Neural cell (in vitro differentiated cells): Measurements from ENCODE around the gene GMPR2. TPM values are rescaled to one million over a fixed set of nuclear protein-coding genes. Genes with fewer than 3 reads are reported as not detected.

Experiments used
- H2AFZ ChIP-seq: fragments of 200-600, 300-800 bp; sonication (generic), shearing (Covaris generic); 2 replicates; pipeline ENCODE4 v1.6.0; 2014; ENCODE audit warnings: low read depth, mild to moderate bottlenecking, antibody characterized with exemption, low read length, moderate library complexity
- H3F3A ChIP-seq: fragments of 200-600 bp; shearing (Covaris generic); 2 replicates; pipeline ENCODE4 v1.6.1; 2016; ENCODE audit warnings: mild to moderate bottlenecking, moderate library complexity, mixed read lengths, antibody characterized with exemption, low read length; ENCODE audit not compliant: insufficient read depth, poor library complexity, severe bottlenecking
- H3K27ac ChIP-seq: fragments of 200-600, 300-800 bp; sonication (generic), shearing (Covaris generic); 2 replicates; pipeline ENCODE4 v1.5.1; 2014; ENCODE audit warnings: mild to moderate bottlenecking, low read length, moderate library complexity
- H3K27me3 ChIP-seq: fragments of 300-800, 200-600 bp; sonication (generic), shearing (Covaris generic); 2 replicates; pipeline ENCODE4 v1.6.0; 2014; ENCODE audit warnings: mild to moderate bottlenecking, low read depth, low read length, moderate library complexity; ENCODE audit not compliant: insufficient read depth
- H3K36me3 ChIP-seq: fragments of 300-800, 200-600 bp; sonication (generic), shearing (Covaris generic); 2 replicates; pipeline ENCODE4 v1.5.1; 2014; ENCODE audit warnings: mild to moderate bottlenecking, antibody characterized with exemption, low read length, moderate library complexity; ENCODE audit not compliant: insufficient read depth
- H3K4me2 ChIP-seq: fragments of 300-800, 200-600 bp; sonication (generic), shearing (Covaris generic); 2 replicates; pipeline ENCODE4 v1.6.0; 2014; ENCODE audit warnings: mild to moderate bottlenecking, low read length
- H3K4me3 ChIP-seq: fragments of 300-800, 200-600 bp; sonication (generic), shearing (Covaris generic); 2 replicates; pipeline ENCODE4 v1.5.1; 2014; ENCODE audit warnings: mild to moderate bottlenecking, low read length, moderate library complexity
- H3K79me2 ChIP-seq: fragments of 200-600 bp; shearing (Covaris generic); replicated peaks from 2 replicates; pipeline ENCODE4 v1.6.0; 2014; ENCODE audit warnings: mild to moderate bottlenecking, low read length, moderate library complexity; ENCODE audit not compliant: insufficient read depth
- H3K9ac ChIP-seq: fragments of 300-800, 200-600 bp; sonication (generic), shearing (Covaris generic); 2 replicates; pipeline ENCODE4 v1.6.1; 2016; ENCODE audit warnings: mild to moderate bottlenecking, low read length, mixed read lengths
- H3K9me2 ChIP-seq: fragments of 200-600 bp; shearing (Covaris generic); 2 replicates; pipeline ENCODE4 v1.6.1; 2016; ENCODE audit warnings: mild to moderate bottlenecking, low read length, mixed read lengths; ENCODE audit not compliant: insufficient read depth
- H3K9me3 ChIP-seq: fragments of 200-600, 300-800 bp; sonication (generic), shearing (Covaris generic); 2 replicates; pipeline ENCODE4 v1.6.1; 2016; ENCODE audit warnings: mild to moderate bottlenecking, mixed run types, low read length, moderate library complexity, mixed read lengths
- H4K20me1 ChIP-seq: fragments of 200-600 bp; shearing (Covaris generic); 2 replicates; pipeline ENCODE4 v1.6.1; 2016; ENCODE audit warnings: mild to moderate bottlenecking, mixed run types; ENCODE audit not compliant: insufficient read depth
- EP300 ChIP-seq: fragments of 450-650 bp; conservative IDR thresholded peaks from 2 replicates; pipeline ENCODE4 v1.6.1; 2014; ENCODE audit warnings: antibody characterized with exemption, mild to moderate bottlenecking, moderate library complexity; ENCODE audit not compliant: poor library complexity, severe bottlenecking
- EZH2 ChIP-seq: fragments of 200-600, 300-800 bp; shearing (Covaris generic), sonication (generic); IDR thresholded peaks from 2 replicates; pipeline ENCODE4 v1.6.1; 2014; ENCODE audit warnings: antibody characterized with exemption, low read length, borderline replicate concordance, mild to moderate bottlenecking; ENCODE audit not compliant: insufficient read depth, poor library complexity, severe bottlenecking
- MXI1 ChIP-seq: fragments of 450-650 bp; conservative IDR thresholded peaks from 2 replicates; pipeline ENCODE4 v1.6.1; 2014; ENCODE audit warnings: antibody characterized with exemption, mild to moderate bottlenecking; ENCODE audit not compliant: poor library complexity, severe bottlenecking
- POLR2AphosphoS5 ChIP-seq: IDR thresholded peaks from 2 replicates; pipeline ENCODE4 v1.6.1; 2012
- RAD21 ChIP-seq: fragments of 450-650 bp; conservative IDR thresholded peaks from 2 replicates; pipeline ENCODE4 v1.6.1; 2014; ENCODE audit warnings: antibody characterized with exemption, mild to moderate bottlenecking, moderate library complexity
- SMC3 ChIP-seq: fragments of 450-650 bp; conservative IDR thresholded peaks from 2 replicates; pipeline ENCODE4 v1.6.1; 2014; ENCODE audit warnings: antibody characterized with exemption, mild to moderate bottlenecking, moderate library complexity; ENCODE audit not compliant: poor library complexity
- TAF1 ChIP-seq: IDR thresholded peaks from 2 replicates; pipeline ENCODE4 v1.6.1; 2012; ENCODE audit warnings: low read depth
- polyA plus RNA-seq: library from polyadenylated mRNA; depleted of rRNA; stranded (reverse); fragments of >200 nt; gene quantifications from 2 replicates; pipeline ENCODE4 v1.2.3, GENCODE V29; 2014
- TF ChIP-seq, protein P1 (sequence below): fragments of 450-650 bp; IDR thresholded peaks from 2 replicates; pipeline ENCODE4 v1.5.1; 2014; ENCODE audit warnings: antibody characterized with exemption, mild to moderate bottlenecking, moderate library complexity; ENCODE audit not compliant: poor library complexity, severe bottlenecking
- TF ChIP-seq, protein P2 (sequence below): IDR thresholded peaks from 2 replicates; pipeline ENCODE4 v1.6.1; 2012; ENCODE audit warnings: borderline replicate concordance

Gene GMPR2
- polyA plus RNA-seq, 1 donor from 2014 or later: 132 TPM

DNA sequence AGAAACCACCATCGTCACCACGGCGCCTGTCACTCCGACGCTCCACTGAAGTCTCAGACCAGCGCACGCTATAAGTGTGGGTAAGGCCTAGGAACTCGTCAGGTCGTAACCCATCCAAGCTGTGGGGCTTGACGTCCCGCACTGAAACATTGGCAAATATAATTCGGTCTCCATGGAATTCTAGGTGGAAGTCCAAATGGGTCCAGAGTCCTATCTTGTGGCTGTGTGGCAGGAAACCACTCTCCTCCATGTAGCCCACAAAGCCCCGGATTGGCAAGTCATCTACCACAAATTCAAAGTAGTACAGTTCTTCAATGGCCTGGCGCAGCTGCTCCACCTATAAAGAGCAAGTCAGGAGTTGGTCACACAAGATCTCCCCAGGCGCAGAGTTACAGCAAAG lies 39.8 kb upstream of the GMPR2 start:
- Histone ChIP-seq H3K79me2 (peaks cover 3% of the 10 kb centered on the region), H3K27me3 (no peaks in the 10 kb centered on the region)

DNA sequence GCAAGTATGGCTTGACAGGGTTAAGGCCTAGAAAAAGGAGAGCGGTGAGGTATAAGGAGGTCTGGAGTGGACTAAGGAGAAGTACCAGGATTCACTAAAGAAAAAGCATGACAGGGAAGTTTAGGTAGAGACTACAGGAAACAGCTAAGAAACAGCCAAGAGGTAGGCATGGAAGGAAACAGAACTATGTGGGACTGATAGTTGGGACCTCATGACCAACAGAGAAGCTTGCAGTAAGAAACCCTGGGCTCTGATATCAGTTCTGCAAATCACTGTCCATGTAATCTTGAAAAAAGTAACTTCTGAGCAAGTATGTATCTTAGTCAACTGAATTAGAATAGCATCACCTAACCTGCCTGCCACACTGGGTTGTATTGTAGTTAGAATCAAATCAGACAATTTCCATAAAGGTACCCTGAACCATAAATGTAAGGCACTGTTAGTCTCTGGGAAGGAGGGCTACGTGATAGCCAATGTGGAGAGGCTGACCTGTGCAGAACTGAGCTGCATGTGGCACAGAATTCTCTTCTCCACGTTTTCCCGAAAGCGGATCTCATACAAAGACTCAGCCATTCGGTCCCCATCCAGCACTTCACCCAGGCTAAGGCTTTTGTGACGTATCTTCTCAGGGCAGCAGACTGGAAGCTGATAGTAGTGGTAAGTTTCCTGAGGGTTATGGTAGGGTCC lies 38.4 kb upstream of the GMPR2 start:
- Histone ChIP-seq H3K9ac (peak overlapping the region; percentile 93), H3K4me3 (peak overlapping the region; percentile 92), H3K27ac (peak overlapping the region; percentile 92), H3K27me3 (no peaks in the 10 kb centered on the region), H2AFZ (peak overlapping the region; percentile 73), H3K79me2 (peaks cover 3% of the 10 kb centered on the region), H4K20me1 (no peaks in the 10 kb centered on the region), H3F3A (no peaks in the 10 kb centered on the region), H3K4me2 (peak overlapping the region; percentile 76), H3K9me3 (no peaks in the 10 kb centered on the region), H3K36me3 (no peaks in the 10 kb centered on the region), H3K9me2 (no peaks in the 10 kb centered on the region)
- TF ChIP-seq MXI1 (no peak), RAD21 (no peak), EZH2 (no peak), EP300 (no peak), TAF1 (no peak), SMC3 (no peak), POLR2AphosphoS5 (no peak)
- TF ChIP-seq, protein P1, sequence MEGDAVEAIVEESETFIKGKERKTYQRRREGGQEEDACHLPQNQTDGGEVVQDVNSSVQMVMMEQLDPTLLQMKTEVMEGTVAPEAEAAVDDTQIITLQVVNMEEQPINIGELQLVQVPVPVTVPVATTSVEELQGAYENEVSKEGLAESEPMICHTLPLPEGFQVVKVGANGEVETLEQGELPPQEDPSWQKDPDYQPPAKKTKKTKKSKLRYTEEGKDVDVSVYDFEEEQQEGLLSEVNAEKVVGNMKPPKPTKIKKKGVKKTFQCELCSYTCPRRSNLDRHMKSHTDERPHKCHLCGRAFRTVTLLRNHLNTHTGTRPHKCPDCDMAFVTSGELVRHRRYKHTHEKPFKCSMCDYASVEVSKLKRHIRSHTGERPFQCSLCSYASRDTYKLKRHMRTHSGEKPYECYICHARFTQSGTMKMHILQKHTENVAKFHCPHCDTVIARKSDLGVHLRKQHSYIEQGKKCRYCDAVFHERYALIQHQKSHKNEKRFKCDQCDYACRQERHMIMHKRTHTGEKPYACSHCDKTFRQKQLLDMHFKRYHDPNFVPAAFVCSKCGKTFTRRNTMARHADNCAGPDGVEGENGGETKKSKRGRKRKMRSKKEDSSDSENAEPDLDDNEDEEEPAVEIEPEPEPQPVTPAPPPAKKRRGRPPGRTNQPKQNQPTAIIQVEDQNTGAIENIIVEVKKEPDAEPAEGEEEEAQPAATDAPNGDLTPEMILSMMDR: no peak

More for the DNA sequence above, 39.8 kb upstream of the GMPR2 start:
- Histone ChIP-seq H3F3A (no peaks in the 10 kb centered on the region), H4K20me1 (peaks cover 3% of the 10 kb centered on the region), H3K4me2 (no peak overlapping the region), H3K4me3 (no peak overlapping the region), H3K9me2 (no peaks in the 10 kb centered on the region), H3K9ac (no peak overlapping the region), H3K27ac (no peak overlapping the region), H2AFZ (no peak overlapping the region), H3K9me3 (no peaks in the 10 kb centered on the region), H3K36me3 (no peaks in the 10 kb centered on the region)
- TF ChIP-seq POLR2AphosphoS5: no peak
- TF ChIP-seq EZH2: no peak
- TF ChIP-seq MXI1: no peak
- TF ChIP-seq RAD21: no peak
- TF ChIP-seq, protein P1: no peak
- TF ChIP-seq TAF1: no peak
- TF ChIP-seq EP300: no peak
- TF ChIP-seq SMC3: no peak
- TF ChIP-seq, protein P2, sequence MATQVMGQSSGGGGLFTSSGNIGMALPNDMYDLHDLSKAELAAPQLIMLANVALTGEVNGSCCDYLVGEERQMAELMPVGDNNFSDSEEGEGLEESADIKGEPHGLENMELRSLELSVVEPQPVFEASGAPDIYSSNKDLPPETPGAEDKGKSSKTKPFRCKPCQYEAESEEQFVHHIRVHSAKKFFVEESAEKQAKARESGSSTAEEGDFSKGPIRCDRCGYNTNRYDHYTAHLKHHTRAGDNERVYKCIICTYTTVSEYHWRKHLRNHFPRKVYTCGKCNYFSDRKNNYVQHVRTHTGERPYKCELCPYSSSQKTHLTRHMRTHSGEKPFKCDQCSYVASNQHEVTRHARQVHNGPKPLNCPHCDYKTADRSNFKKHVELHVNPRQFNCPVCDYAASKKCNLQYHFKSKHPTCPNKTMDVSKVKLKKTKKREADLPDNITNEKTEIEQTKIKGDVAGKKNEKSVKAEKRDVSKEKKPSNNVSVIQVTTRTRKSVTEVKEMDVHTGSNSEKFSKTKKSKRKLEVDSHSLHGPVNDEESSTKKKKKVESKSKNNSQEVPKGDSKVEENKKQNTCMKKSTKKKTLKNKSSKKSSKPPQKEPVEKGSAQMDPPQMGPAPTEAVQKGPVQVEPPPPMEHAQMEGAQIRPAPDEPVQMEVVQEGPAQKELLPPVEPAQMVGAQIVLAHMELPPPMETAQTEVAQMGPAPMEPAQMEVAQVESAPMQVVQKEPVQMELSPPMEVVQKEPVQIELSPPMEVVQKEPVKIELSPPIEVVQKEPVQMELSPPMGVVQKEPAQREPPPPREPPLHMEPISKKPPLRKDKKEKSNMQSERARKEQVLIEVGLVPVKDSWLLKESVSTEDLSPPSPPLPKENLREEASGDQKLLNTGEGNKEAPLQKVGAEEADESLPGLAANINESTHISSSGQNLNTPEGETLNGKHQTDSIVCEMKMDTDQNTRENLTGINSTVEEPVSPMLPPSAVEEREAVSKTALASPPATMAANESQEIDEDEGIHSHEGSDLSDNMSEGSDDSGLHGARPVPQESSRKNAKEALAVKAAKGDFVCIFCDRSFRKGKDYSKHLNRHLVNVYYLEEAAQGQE: no peak
